H1 (cell line): ENCODE measurements around the gene IARS2. TPM values are rescaled to one million over a fixed set of nuclear protein-coding genes. Genes with fewer than 3 reads are reported as not detected.

Source experiments
- CTCF ChIA-PET: fragments of 300-600 bp; sonication (Branson Sonifier 250); formaldehyde crosslinking; loops from one replicate; lab custom pipeline; 2021; ENCODE audit not compliant: partially characterized antibody; lab: Charles Lee
- POLR2A ChIA-PET: fragments of 300-600 bp; sonication (Branson Sonifier 250); formaldehyde crosslinking; loops from one replicate; lab custom pipeline; 2021; ENCODE audit warnings: inconsistent platforms; ENCODE audit not compliant: partially characterized antibody; lab: Charles Lee
- DNase-seq, 2 experiments: peaks; one replicate each; pipeline versions ENCODE4 v3.0.0 to v3.0.0-alpha.2; 2010 to 2022; ENCODE audit warnings: low spot score in 2 of 2, low read depth in 1 of 2, mixed read lengths in 1 of 2
- FAIRE-seq: peaks from 2 replicates; lab custom pipeline; 2011; peaks lifted over from hg19 to GRCh38; lab: Jason Lieb, UNC
- H2AFZ ChIP-seq: 2 replicates; pipeline ENCODE4 v1.8.1; 2012; ENCODE audit warnings: low read length, inconsistent platforms
- H2AK5ac ChIP-seq: 2 replicates; pipeline ENCODE4 v1.6.1; 2013; ENCODE audit warnings: low read depth, low read length
- H2BK120ac ChIP-seq: replicated peaks from 2 replicates; pipeline ENCODE3; 2013; ENCODE audit warnings: low read depth, low read length, inconsistent platforms
- H2BK12ac ChIP-seq: 2 replicates; pipeline ENCODE4 v1.6.1; 2013; ENCODE audit warnings: low read depth, low read length
- H2BK15ac ChIP-seq: 2 replicates; pipeline ENCODE4 v1.6.1; 2013; ENCODE audit warnings: low read length
- H2BK20ac ChIP-seq: 2 replicates; pipeline ENCODE4 v1.6.1; 2013; ENCODE audit warnings: low read length
- H2BK5ac ChIP-seq: 2 replicates; pipeline ENCODE4 v1.6.1; 2013; ENCODE audit warnings: low read depth, low read length
- H3K14ac ChIP-seq: 2 replicates; pipeline ENCODE4 v1.6.1; 2013; ENCODE audit warnings: inconsistent platforms; ENCODE audit not compliant: insufficient read length
- H3K18ac ChIP-seq: 2 replicates; pipeline ENCODE4 v1.6.1; 2013; ENCODE audit warnings: low read length; ENCODE audit errors: extremely low read depth
- H3K23ac ChIP-seq: 2 replicates; pipeline ENCODE4 v1.6.1; 2013; ENCODE audit warnings: inconsistent platforms; ENCODE audit not compliant: insufficient read length
- H3K23me2 ChIP-seq: 2 replicates; pipeline ENCODE4 v1.6.1; 2013; ENCODE audit warnings: low read depth, low read length
- H3K27ac ChIP-seq: 2 replicates; pipeline ENCODE4 v1.6.1; 2011; ENCODE audit warnings: low read depth, low read length, inconsistent platforms
- H3K27me3 ChIP-seq, 4 experiments: replicated peaks in 1 of 4; 1 replicate in 1 of 4; 2 replicates in 3 of 4; pipeline versions ENCODE4 v1.6.1 to v1.8.1; 2011 to 2013; ENCODE audit warnings: low read length in 3 of 4, mild to moderate bottlenecking in 3 of 4, inconsistent platforms in 2 of 4, mixed read lengths in 2 of 4, moderate library complexity in 1 of 4; ENCODE audit not compliant: control insufficient read depth in 3 of 4, insufficient read depth in 3 of 4; ENCODE audit errors: extremely low read depth in 1 of 4
- H3K36me3 ChIP-seq, 4 experiments: 2 replicates each; pipeline versions ENCODE4 v1.6.1 to v1.8.1; 2011 to 2013; ENCODE audit warnings: mild to moderate bottlenecking in 4 of 4, low read length in 3 of 4, moderate library complexity in 2 of 4, control low read depth in 1 of 4, inconsistent platforms in 1 of 4; ENCODE audit not compliant: insufficient read depth in 4 of 4, control insufficient read depth in 2 of 4
- H3K4ac ChIP-seq: replicated peaks from 2 replicates; pipeline ENCODE3; 2013; ENCODE audit warnings: low read length, low read depth, mixed read lengths, inconsistent platforms; ENCODE audit not compliant: insufficient read length
- H3K4me1 ChIP-seq, 4 experiments: replicated peaks in 1 of 4; 1 replicate in 1 of 4; 2 replicates in 3 of 4; pipeline versions ENCODE4 v1.6.1 to v1.8.1; 2011 to 2013; ENCODE audit warnings: low read length in 3 of 4, inconsistent platforms in 2 of 4, mixed read lengths in 1 of 4; ENCODE audit not compliant: insufficient read depth in 4 of 4, control insufficient read depth in 3 of 4
- H3K4me2 ChIP-seq, 2 experiments: 2 replicates each; pipeline versions ENCODE4 v1.6.1 to v1.8.1; 2011 to 2013; ENCODE audit warnings: low read depth in 2 of 2, low read length in 2 of 2, control low read depth in 1 of 2, inconsistent platforms in 1 of 2, mild to moderate bottlenecking in 1 of 2; ENCODE audit not compliant: insufficient read depth in 1 of 2
- H3K4me3 ChIP-seq, 4 experiments: fragments of 200-600, 300-600 bp in 1 of 4; sonication (generic), shearing (Covaris generic), sonication (Bioruptor Twin) in 1 of 4; 2 replicates each; pipeline versions ENCODE4 v1.5.1 to v1.8.1; 2011 to 2016; ENCODE audit warnings: low read length in 4 of 4, low read depth in 3 of 4, control low read depth in 2 of 4, inconsistent platforms in 2 of 4, mild to moderate bottlenecking in 2 of 4, mixed read lengths in 1 of 4, moderate library complexity in 1 of 4; ENCODE audit not compliant: insufficient read depth in 2 of 4; ENCODE audit errors: extremely low read depth in 1 of 4
- H3K56ac ChIP-seq: replicated peaks from 2 replicates; pipeline ENCODE3; 2013; ENCODE audit warnings: low read depth, mild to moderate bottlenecking, mixed read lengths, low read length, inconsistent platforms; ENCODE audit not compliant: insufficient read length
- H3K79me1 ChIP-seq: 2 replicates; pipeline ENCODE4 v1.6.1; 2013; ENCODE audit warnings: low read depth, low read length, control low read depth
- H3K79me2 ChIP-seq, 2 experiments: 2 replicates each; pipeline versions ENCODE4 v1.6.1 to v1.8.1; 2012 to 2013; ENCODE audit warnings: low read length in 2 of 2, mild to moderate bottlenecking in 2 of 2, inconsistent platforms in 1 of 2; ENCODE audit not compliant: insufficient read depth in 2 of 2, control insufficient read depth in 1 of 2
- H3K9ac ChIP-seq, 4 experiments: replicated peaks in 1 of 4; 1 replicate in 1 of 4; 2 replicates in 3 of 4; pipeline versions ENCODE4 v1.6.1 to v1.8.1; 2011 to 2013; ENCODE audit warnings: low read depth in 3 of 4, low read length in 3 of 4, control low read depth in 2 of 4, mild to moderate bottlenecking in 2 of 4, moderate library complexity in 2 of 4, inconsistent platforms in 1 of 4; ENCODE audit errors: extremely low read depth in 1 of 4
- H3K9me3 ChIP-seq, 2 experiments: 2 replicates each; pipeline versions ENCODE4 v1.6.1 to v1.8.1; 2012 to 2013; ENCODE audit warnings: mild to moderate bottlenecking in 2 of 2, moderate library complexity in 2 of 2, control low read depth in 1 of 2, inconsistent platforms in 1 of 2, low read depth in 1 of 2, low read length in 1 of 2, mixed read lengths in 1 of 2; ENCODE audit not compliant: insufficient read depth in 2 of 2
- H4K20me1 ChIP-seq, 2 experiments: replicated peaks in 1 of 2; 2 replicates each; pipeline versions ENCODE3 to v1.8.1; 2011 to 2013; ENCODE audit warnings: inconsistent platforms in 2 of 2, low read length in 2 of 2, mild to moderate bottlenecking in 1 of 2; ENCODE audit not compliant: insufficient read depth in 2 of 2, control insufficient read depth in 1 of 2
- H4K5ac ChIP-seq: 2 replicates; pipeline ENCODE4 v1.6.1; 2013; ENCODE audit warnings: low read length, low read depth, mixed read lengths, inconsistent platforms; ENCODE audit not compliant: insufficient read length
- H4K8ac ChIP-seq: 2 replicates; pipeline ENCODE4 v1.8.0; 2013; ENCODE audit warnings: mild to moderate bottlenecking, moderate library complexity, low read length, inconsistent platforms; ENCODE audit not compliant: insufficient read depth; ENCODE audit errors: extremely low read depth
- H4K91ac ChIP-seq: replicated peaks from 2 replicates; pipeline ENCODE3; 2013; ENCODE audit warnings: low read length, mixed read lengths, inconsistent platforms; ENCODE audit not compliant: insufficient read length
- KDM4A ChIP-seq: IDR thresholded peaks from one replicate; pipeline ENCODE4 v1.7.1; 2012; ENCODE audit warnings: low read depth, mild to moderate bottlenecking, moderate library complexity, low read length, inconsistent platforms; ENCODE audit not compliant: severe bottlenecking
- RBBP5 ChIP-seq: IDR thresholded peaks from 2 replicates; pipeline ENCODE4 v1.7.1; 2012; ENCODE audit warnings: low read depth, mild to moderate bottlenecking, inconsistent platforms, low read length, moderate library complexity, borderline replicate concordance
- RXRA ChIP-seq: IDR thresholded peaks from 2 replicates; pipeline ENCODE4 v1.6.1; 2011; ENCODE audit warnings: low read depth, mild to moderate bottlenecking, low read length, moderate library complexity; ENCODE audit not compliant: insufficient read depth
- SAP30 ChIP-seq: fragments of 300-600 bp; sonication (generic); IDR thresholded peaks from 2 replicates; pipeline ENCODE4 v1.7.1; 2012; ENCODE audit warnings: low read length, moderate library complexity, mild to moderate bottlenecking, inconsistent platforms; ENCODE audit not compliant: insufficient read depth, insufficient replicate concordance
- SP4 ChIP-seq: IDR thresholded peaks from 2 replicates; pipeline ENCODE4 v1.6.1; 2012; ENCODE audit warnings: low read length, inconsistent platforms
- SUZ12 ChIP-seq: fragments of 200-600 bp; sonication (generic); IDR thresholded peaks from 2 replicates; pipeline ENCODE4 v1.6.1; 2012; ENCODE audit warnings: mild to moderate bottlenecking, inconsistent platforms, low read length, moderate library complexity, mixed read lengths
- WGBS, 2 experiments: shearing (Covaris generic) in 1 of 2; methylation state at CpG; one replicate each; pipeline versions ENCODE4 v1.1.6 to v1.1.7; 2013 to 2015; ENCODE audit warnings: low lambda C conversion rate in 2 of 2, mixed read lengths in 2 of 2, inconsistent platforms in 1 of 2, low coverage in 1 of 2, missing lambda C conversion rate in 1 of 2; ENCODE audit not compliant: insufficient replicate concordance in 2 of 2, insufficient coverage in 1 of 2, insufficient read length in 1 of 2; ENCODE audit errors: extremely low coverage in 1 of 2, missing lambda C conversion rate in 1 of 2; 5-methylcytosine and 5-hydroxymethylcytosine counted together
- polyA plus RNA-seq, 7 experiments: library from polyadenylated mRNA; depleted of rRNA in 3 of 7; stranded (reverse) in 5 of 7; unstranded in 2 of 7; fragments of >200 nt in 5 of 7; fragments of 200-250 nt in 2 of 7; gene quantifications; 1 replicate in 5 of 7; 2 replicates in 1 of 7; 4 replicates in 1 of 7; pipeline versions ENCODE4 v1.2.1 to v1.2.3, GENCODE V29; 2011 to 2013; ENCODE audit warnings: missing spikeins in 2 of 7, mixed read lengths in 2 of 7
- total RNA-seq: library from RNA; stranded (reverse); fragmentation: NEBNext Ultra II Directional; extraction: Animal tissue kit (Norgen Biotek cat#: 25700); gene quantifications from 2 replicates; pipeline ENCODE4 v1.2.1, GENCODE V29; 2021

IARS2 gene
- total and polyA plus RNA-seq, 2 of the 8 experiments (the other 6 are each of a cell fraction or from before 2014, with no cell fraction given) = 15.0 to 69.8 TPM

DNA sequence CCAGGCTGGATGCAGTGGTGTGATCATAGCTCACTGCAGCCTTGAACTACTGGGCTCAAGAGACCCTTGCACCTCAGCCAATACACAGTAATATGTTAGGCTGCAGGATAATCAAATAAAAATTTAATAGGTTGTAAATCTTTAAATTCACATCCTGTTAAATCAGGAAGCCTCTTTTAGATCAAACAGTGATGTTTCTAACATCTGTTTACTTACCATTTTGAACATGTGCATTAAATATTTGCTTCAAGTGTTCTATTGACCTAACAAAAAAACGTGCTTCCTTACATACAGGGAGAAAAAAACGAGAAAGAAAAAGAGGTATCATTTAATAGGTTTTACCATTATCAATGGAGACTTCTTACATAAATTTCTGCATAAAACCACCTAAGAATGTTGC, 70.6 kb downstream of the IARS2 start:
- CTCF ChIA-PET = interaction anchor here (0.5 to 1.1 kb wide), 3 partner anchors 26 to 113 kb away, joined by 4 read pairs; no protein-coding TSS in a partner anchor
- Histone ChIP-seq H3K4me1 (no peaks in the 10 kb centered on the region), H2BK120ac (no peak overlapping the region), H3K36me3 (peaks cover 2 to 38% (median 20%) of the 10 kb centered on the region in 4 experiments; a peak in 7 of 8 replicates), H3K9ac (no peak overlapping the region), H3K79me1 (no peaks in the 10 kb centered on the region), H2AFZ (no peak overlapping the region), H3K23ac (no peak overlapping the region), H4K20me1 (no peaks in the 10 kb centered on the region), H4K5ac (no peak overlapping the region), H2BK5ac (no peak overlapping the region), H3K56ac (no peak overlapping the region), H2AK5ac (no peak overlapping the region), H2BK15ac (no peak overlapping the region), H2BK20ac (no peak overlapping the region), H3K4me2 (no peak overlapping the region), H2BK12ac (no peak overlapping the region), H3K4me3 (no peak overlapping the region), H4K8ac (no peak overlapping the region), H3K79me2 (no peaks in the 10 kb centered on the region), H3K9me3 (no peaks in the 10 kb centered on the region), H4K91ac (no peak overlapping the region), H3K23me2 (no peaks in the 10 kb centered on the region), H3K18ac (no peak overlapping the region), H3K4ac (no peak overlapping the region), H3K27ac (no peak overlapping the region), H3K14ac (no peak overlapping the region), H3K27me3 (peaks cover 0 to 1% (median 0%) of the 10 kb centered on the region in 4 experiments; a peak in 1 of 7 replicates)
- 84% methylated on average over 2 of the region's 2 CpGs; no CpG with 5 or more reads in 1 of the 2 experiments for WGBS, 2 experiments
- POLR2A ChIA-PET = no interaction called here
- FAIRE-seq = no peak
- DNase-seq = no peak
- TF ChIP-seq RXRA (no peak), SAP30 (no peak), SUZ12 (no peak), KDM4A (no peak), RBBP5 (no peak), SP4 (no peak)
